MM.1S (cell line): Measurements from ENCODE around the gene DALRD3.

Source experiments
- DNase-seq: peaks from one replicate; pipeline ENCODE4 v3.0.0-alpha.2; 2015
- H2AFZ ChIP-seq: fragments of 300-600 bp; sonication (generic); 2 replicates; pipeline ENCODE4 v1.6.0; 2016; ENCODE audit warnings: antibody characterized with exemption, low read length
- H3F3A ChIP-seq: fragments of 300-600 bp; sonication (generic); 2 replicates; pipeline ENCODE4 v1.6.1; 2016; ENCODE audit warnings: mild to moderate bottlenecking, antibody characterized with exemption, low read length, moderate library complexity, mixed read lengths; ENCODE audit not compliant: insufficient read depth
- H3K27ac ChIP-seq: fragments of 300-600 bp; sonication (generic); 2 replicates; pipeline ENCODE4 v1.5.1; 2016; ENCODE audit warnings: mild to moderate bottlenecking, low read length
- H3K27me3 ChIP-seq: fragments of 300-600 bp; sonication (generic); replicated peaks from 2 replicates; pipeline ENCODE4 v1.6.0; 2016; ENCODE audit warnings: low read length; ENCODE audit not compliant: insufficient read depth
- H3K36me3 ChIP-seq: fragments of 300-600 bp; sonication (generic); replicated peaks from 2 replicates; pipeline ENCODE4 v1.6.1; 2016; ENCODE audit warnings: mild to moderate bottlenecking, low read length, mixed read lengths; ENCODE audit not compliant: insufficient read depth
- H3K4me1 ChIP-seq: fragments of 300-600 bp; sonication (generic); 2 replicates; pipeline ENCODE4 v1.6.1; 2016; ENCODE audit warnings: low read length, mixed read lengths
- H3K4me2 ChIP-seq: fragments of 300-600 bp; sonication (generic); 2 replicates; pipeline ENCODE4 v1.6.0; 2016; ENCODE audit warnings: low read depth, low read length
- H3K4me3 ChIP-seq: fragments of 300-600 bp; sonication (generic); 2 replicates; pipeline ENCODE4 v1.5.1; 2016; ENCODE audit warnings: low read length, mixed read lengths
- H3K79me2 ChIP-seq: fragments of 300-600 bp; sonication (generic); 2 replicates; pipeline ENCODE4 v1.6.1; 2016; ENCODE audit warnings: mixed run types, low read length, mixed read lengths
- H3K9ac ChIP-seq: fragments of 300-600 bp; sonication (generic); 2 replicates; pipeline ENCODE4 v1.6.1; 2016; ENCODE audit warnings: low read length, mixed read lengths
- H3K9me2 ChIP-seq: fragments of 300-600 bp; sonication (generic); replicated peaks from 2 replicates; pipeline ENCODE4 v1.6.1; 2016; ENCODE audit warnings: mild to moderate bottlenecking, low read length, mixed read lengths; ENCODE audit not compliant: insufficient read depth
- H3K9me3 ChIP-seq: fragments of 300-600 bp; sonication (generic); replicated peaks from 2 replicates; pipeline ENCODE4 v1.6.1; 2016; ENCODE audit warnings: mild to moderate bottlenecking, low read length, mixed read lengths; ENCODE audit not compliant: insufficient read depth
- H4K20me1 ChIP-seq: fragments of 300-600 bp; sonication (generic); 2 replicates; pipeline ENCODE4 v1.6.1; 2016; ENCODE audit warnings: mild to moderate bottlenecking, low read length, moderate library complexity, mixed read lengths; ENCODE audit not compliant: insufficient read depth
- CTCF ChIP-seq: fragments of 300-600 bp; sonication (generic); IDR thresholded peaks from 2 replicates; pipeline ENCODE4 v1.5.1; 2016; ENCODE audit warnings: antibody characterized with exemption, low read length, mixed read lengths
- EZH2 ChIP-seq: fragments of 300-600 bp; sonication (generic); optimal IDR thresholded peaks from 2 replicates; pipeline ENCODE3; 2017; ENCODE audit warnings: low read depth, mild to moderate bottlenecking, antibody characterized with exemption, low read length, mixed read lengths
- EZH2phosphoT487 ChIP-seq: fragments of 300-600 bp; sonication (generic); IDR thresholded peaks from 2 replicates; pipeline ENCODE4 v1.6.1; 2018; ENCODE audit warnings: antibody characterized with exemption, low read length

DALRD3 gene

GRCh38 chr3:49005303-49005680, 13.1 kb downstream of the DALRD3 start:
- H3K9me3 ChIP-seq, result no peaks in the 10 kb centered on the region
- no peak for DNase-seq
- no peak overlapping the region for H2AFZ ChIP-seq
- no peak overlapping the region for H3K27ac ChIP-seq
- H3K27me3 ChIP-seq, result no peaks in the 10 kb centered on the region
- peaks cover 4% of the 10 kb centered on the region; the same call in 1 of the 2 replicates for H3F3A ChIP-seq
- H4K20me1 ChIP-seq, result no peaks in the 10 kb centered on the region
- peaks cover 34% of the 10 kb centered on the region for H3K79me2 ChIP-seq
- H3K36me3 ChIP-seq, result no peaks in the 10 kb centered on the region
- no peak overlapping the region for H3K4me2 ChIP-seq
- no peak overlapping the region for H3K9ac ChIP-seq
- peaks cover 3% of the 10 kb centered on the region; the same call in 1 of the 2 replicates for H3K4me1 ChIP-seq
- no peak overlapping the region for H3K4me3 ChIP-seq
- TF ChIP-seq EZH2, result no peak
- no peak for TF ChIP-seq EZH2phosphoT487
- no peak for TF ChIP-seq CTCF
- H3K9me2 ChIP-seq, result no peaks in the 10 kb centered on the region

GRCh38 chr3:49004352-49005302, 13.8 kb downstream of the DALRD3 start:
- Histone ChIP-seq H3K9ac (no peak overlapping the region), H2AFZ (no peak overlapping the region), H3K4me1 (peaks cover 3% of the 10 kb centered on the region; the same call in 1 of the 2 replicates), H4K20me1 (no peaks in the 10 kb centered on the region), H3K27me3 (no peaks in the 10 kb centered on the region), H3K9me2 (no peaks in the 10 kb centered on the region), H3K4me3 (no peak overlapping the region), H3K36me3 (no peaks in the 10 kb centered on the region), H3F3A (peaks cover 4% of the 10 kb centered on the region; the same call in 1 of the 2 replicates), H3K4me2 (no peak overlapping the region), H3K27ac (no peak overlapping the region), H3K79me2 (peaks cover 28% of the 10 kb centered on the region), H3K9me3 (no peaks in the 10 kb centered on the region)
- TF ChIP-seq EZH2, result no peak
- TF ChIP-seq CTCF, result no peak
- TF ChIP-seq EZH2phosphoT487, result no peak
- DNase-seq, result no peak

- H3K4me2 ChIP-seq, result no peak overlapping the region
- no peaks in the 10 kb centered on the region for H3K4me1 ChIP-seq
- H2AFZ ChIP-seq, result no peak overlapping the region
- TF ChIP-seq EZH2 (no peak), CTCF (no peak), EZH2phosphoT487 (no peak)
- H3K9me2 ChIP-seq, result no peaks in the 10 kb centered on the region
- no peaks in the 10 kb centered on the region for H4K20me1 ChIP-seq
- H3K4me3 ChIP-seq, result no peak overlapping the region
- DNase-seq, result no peak
- no peaks in the 10 kb centered on the region for H3K79me2 ChIP-seq
- no peak overlapping the region for H3K9ac ChIP-seq
- H3K36me3 ChIP-seq, result no peaks in the 10 kb centered on the region
- H3F3A ChIP-seq, result no peaks in the 10 kb centered on the region
- no peaks in the 10 kb centered on the region for H3K27me3 ChIP-seq
- H3K27ac ChIP-seq, result no peak overlapping the region
- H3K9me3 ChIP-seq, result no peaks in the 10 kb centered on the region
These were observed 17.2 kb downstream of the DALRD3 start for GRCh38 chr3:49001155-49001554.
